SK-N-MC (cell line): ENCODE results near the gene IL1RAPL1.

ENCODE experiments used
- EZH2 ChIP-seq: fragments of 200-600 bp; sonication (generic); IDR thresholded peaks from one replicate; pipeline ENCODE4 v1.6.1; 2017; ENCODE audit warnings: antibody characterized with exemption
- FOXP2 ChIP-seq: optimal IDR thresholded peaks from 2 replicates; pipeline ENCODE3; 2011; ENCODE audit warnings: mild to moderate bottlenecking, moderate library complexity; ENCODE audit not compliant: insufficient read depth; ENCODE audit errors: extremely low read length, control extremely low read depth
- POLR2AphosphoS5 ChIP-seq: IDR thresholded peaks from 2 replicates; pipeline ENCODE4 v1.6.1; 2012; ENCODE audit warnings: mild to moderate bottlenecking, low read depth, low read length, borderline replicate concordance

DNA sequence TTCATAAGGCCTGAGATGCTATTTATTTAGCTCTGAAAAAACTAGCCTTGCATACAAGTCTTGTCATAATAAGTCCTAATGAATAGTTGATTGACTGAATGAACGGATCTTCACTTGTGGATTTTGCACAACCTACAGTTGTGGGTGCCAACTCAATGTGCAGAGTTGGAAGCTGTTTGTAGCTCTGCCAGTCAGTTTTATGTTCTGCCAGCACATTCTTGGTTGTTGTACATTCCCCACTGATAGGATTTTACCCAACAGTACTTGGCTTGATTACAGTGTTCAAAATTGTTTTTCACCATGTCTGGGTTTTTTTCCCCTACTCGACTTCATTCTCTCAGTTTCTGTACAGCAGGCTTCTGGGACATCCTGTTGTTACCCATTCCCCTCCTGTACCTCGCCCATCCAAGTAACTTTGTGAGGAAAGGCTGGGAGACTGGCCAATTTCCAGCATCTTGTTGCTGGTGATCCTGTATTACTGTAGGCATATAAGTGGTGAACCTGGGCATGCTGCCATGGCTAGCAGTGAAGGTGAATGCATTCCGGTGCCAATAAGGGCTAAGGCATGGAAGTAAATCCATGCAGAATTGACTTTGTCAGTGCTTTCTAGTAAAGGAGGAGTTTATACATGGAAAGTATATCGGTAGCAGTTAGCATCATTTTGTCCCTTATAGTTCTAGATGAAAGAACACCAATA, 22.8 kb downstream of the IL1RAPL1 start:
- no peak for TF ChIP-seq FOXP2
- TF ChIP-seq EZH2 = no peak
- TF ChIP-seq POLR2AphosphoS5 = no peak
